ENCODE measurements around the gene TRIO. TPM values are rescaled to one million over a fixed set of nuclear protein-coding genes. Genes with fewer than 3 reads are reported as not detected.

TRIO gene
- polyA plus RNA-seq, 1 donor, result 130 TPM

DNA sequence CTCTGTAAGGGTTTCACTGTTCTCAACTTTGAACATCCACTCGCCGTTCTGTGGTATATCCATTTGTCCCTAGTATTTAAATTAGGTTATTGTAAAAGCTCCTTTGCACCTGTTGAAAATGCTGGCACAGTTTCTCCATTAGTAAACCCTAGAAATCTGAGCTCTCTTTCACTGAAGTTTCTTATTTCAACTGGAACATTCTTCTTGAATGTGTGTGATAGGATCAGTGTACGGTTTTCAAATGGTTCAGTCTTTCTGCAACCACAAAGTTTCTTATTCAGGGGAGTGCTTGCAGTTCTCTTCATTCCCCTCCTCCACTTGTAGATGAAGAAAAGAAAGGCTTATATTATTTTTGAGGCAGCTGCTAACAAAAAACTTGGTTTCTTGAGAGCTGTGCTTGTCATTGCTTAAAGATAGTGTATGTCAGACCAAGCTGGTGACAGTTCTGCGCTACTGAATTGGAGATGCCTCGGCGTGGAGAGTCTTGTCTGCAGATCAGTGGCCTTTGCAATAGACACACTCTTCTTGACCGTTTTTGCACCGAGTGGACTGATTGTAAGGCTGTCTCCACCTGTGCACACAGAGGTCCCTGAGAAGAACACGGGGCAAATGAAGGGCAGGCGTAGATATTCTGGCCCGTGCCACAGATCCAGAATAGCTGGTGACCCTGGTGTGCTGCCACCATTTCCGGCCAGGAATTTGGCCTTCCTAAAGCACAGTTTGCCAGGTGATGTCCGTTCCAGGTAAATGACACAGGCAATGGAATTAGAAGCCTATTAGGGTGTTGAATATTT is 102.2 kb downstream of the TRIO start:
- no peak for DNase-seq

DNA sequence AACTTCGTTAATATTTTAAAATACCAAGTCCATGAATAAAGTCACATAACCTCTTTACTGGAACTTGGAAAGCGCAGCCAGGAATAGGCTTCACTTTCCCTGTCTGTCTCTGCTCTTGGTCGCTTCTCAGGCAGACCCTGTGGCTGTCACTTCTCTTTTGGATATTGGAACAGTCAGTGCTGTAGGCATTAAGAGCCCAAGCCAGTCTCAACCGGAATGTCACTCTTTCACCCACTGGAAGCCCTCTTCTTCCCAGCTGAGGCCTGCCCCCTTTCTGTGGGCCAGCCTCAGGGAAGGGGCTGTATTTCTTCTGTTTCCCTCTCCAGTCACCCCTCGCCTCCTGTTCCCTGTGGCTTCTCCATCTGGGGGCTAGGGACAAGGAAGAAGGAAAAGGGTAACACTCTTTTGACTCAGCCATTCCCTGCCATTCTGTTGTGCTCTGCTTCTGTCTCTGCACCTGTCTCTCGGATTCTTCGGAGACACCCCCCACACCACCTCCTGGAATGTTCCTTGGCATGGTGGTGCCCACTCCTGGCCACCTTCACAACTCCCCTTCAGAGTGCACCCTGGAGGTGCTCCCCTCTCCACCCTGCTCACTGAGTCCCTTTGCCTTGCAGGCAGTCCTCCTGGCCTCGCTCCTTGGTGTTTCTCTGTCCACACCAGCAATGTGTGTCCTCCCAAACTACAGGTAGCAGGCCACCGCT is 103.4 kb downstream of the TRIO start:
- DNase-seq, result no peak

DNA sequence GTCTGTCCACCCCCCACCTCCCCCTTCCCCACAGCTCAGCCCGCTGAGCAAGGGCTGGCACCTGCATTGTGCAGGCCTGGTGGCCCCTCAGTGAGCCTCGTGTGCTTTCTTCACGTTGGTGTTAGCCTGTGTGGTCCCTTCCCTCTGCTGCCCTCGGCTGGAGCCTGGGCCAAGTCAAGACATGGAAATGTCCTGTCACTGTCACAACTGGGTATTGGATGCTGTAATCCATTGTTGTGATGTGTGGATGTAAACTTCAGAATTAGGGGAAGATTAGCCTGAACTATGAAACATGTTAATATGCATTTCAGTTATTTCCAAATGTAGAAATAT is 103.9 kb downstream of the TRIO start:
- no peak for DNase-seq

DNA sequence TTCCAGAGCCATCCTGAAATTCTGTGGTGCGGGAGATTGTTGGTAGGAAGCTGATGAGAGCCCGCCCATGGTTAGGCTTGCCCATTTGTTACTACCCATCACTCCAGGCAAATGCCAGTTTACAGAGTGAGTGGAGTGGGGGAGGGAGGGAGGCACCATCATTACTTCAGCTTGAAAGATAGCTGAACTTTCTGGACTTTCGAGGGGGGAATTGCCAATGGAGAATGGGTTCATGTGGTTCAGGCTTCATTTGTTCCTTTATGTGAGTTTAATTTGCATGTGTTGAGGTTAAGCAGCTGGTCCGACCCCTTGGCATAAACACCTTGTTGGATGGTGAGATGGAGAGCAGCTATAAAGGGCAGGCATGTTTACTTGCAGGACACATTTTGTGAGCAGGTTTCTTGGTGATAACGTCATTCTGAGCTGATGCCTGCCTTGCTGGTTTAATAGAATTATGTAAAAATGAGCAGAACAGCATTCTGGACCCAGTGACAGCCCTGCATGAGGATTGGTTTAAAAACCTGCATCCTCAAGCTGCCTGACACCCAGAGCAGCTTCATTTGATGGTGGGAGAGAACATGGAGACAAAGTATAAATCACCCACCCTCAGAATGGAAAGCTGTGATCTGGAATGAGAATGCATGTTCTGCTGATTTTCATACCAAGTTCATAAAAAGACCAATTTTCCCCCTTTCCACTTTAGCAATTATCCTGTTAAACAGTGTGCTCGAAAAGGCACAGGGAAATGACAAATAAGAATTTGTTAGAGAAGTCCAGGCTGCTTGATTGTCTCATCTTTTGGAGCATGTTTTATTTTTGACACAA is 106.3 kb downstream of the TRIO start:
- no peak for DNase-seq

DNA sequence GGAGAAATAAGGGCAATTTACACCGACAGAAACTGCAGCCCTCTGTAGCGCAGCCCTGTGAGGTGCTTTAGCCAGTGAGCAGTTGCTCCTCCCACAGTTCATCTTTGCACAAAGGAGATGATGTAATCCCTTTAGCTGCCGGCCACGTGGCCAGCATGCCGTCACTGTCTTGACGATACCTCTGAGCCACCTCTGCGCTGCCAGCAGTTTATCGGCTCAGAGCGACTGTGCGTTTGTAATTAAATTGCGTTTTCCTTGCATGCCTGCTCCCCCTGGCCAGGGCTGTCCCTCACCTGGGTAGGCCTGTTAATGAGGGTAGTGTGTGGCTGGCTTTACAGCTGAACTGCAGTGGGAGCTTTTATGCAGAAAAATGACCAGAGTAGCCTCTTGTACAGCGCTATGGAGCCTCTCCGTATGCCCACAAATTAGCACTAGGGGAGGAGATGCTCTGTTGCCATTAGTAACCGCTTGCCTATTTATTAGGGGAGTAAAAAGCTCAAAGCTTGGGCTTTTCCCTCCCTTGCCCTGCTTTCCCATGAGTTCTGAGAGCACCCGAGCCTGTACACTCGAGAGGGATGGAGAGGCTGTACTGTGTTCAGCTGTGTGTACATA is 107.0 kb downstream of the TRIO start:
- DNase-seq, result peak; percentile 84

DNA sequence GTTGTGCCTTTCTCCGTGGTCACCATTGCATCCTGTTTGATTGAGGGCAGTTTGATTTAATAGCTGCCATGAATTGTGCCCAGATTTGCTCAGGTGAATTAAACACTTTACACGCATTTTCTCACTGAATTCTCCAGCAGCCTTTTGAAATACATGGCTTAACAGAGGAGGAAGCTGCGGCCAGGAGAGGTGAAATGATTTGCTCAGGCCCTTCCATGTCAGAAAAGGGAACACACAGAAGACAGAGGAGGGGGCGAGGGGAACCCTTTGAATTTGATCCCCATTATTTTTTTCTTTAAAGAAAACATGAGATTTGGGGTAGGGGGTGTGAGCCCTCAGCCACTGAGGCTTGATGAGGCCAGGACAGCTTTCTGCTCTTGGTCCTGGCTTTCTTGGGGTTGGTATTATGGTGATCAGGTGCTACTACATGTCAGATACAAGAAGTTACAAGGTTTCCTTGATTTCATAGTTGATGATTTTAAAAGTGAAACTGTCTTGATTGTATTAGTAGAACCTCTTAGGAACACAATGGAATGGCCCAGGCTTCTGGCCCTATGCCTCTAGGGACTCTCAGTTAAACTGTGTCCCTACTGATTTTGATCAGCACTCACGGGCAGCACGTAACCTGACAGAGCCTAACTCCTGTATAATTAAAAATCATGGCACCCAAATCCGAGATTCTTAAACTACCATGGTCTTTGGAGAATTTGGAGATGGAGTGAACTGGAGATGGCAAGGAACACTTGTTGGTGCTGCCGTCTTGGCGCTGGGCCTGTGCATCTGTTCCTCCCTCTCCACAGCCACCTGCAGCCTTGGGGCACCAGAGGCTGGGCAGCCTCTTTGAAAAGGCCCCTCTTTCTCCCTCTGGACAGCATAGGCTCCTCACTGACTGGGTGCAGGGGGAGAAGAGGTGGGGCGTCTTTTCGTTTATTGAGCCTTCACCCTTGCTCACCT is 107.9 kb downstream of the TRIO start:
- no peak for DNase-seq

DNA sequence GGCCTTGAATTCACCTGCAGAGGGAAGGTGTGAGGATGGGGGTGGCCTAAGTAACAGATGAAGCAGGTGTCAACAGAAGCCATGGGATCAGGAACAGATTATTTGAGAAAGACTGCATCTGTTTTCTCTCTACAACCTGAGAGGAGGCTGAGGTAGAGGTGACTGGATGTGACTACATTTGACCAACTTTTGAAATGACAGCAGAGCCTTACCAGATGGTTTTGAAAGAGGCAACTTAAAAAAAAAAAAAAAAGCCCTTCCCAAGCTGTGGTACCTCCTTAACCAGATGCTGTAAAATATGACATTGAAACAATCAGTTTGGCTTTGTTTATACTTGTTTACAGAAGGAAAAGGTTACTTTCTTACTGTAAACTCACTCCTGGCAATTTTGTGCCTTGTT is 108.6 kb downstream of the TRIO start:
- DNase-seq, result no peak

DNA sequence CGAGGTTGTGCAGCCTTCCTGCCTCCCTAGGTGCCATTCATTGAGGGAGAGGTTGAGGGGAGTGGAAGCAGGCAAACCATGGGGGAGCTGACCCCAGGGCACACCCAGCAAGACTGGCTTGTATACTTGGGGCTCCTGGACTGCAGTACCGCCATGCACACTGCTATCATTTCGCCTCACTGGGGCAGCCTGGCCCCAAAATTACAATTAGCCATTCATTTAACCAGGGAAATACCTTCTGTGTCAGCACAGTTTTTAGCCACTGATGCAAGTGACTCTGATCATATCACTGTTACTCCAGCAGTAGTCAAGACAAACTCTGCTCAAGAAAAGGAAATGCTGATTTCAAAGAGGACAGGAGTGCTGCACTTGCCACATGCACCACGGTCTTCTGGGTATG is 109.7 kb downstream of the TRIO start:
- no peak for DNase-seq

DNA sequence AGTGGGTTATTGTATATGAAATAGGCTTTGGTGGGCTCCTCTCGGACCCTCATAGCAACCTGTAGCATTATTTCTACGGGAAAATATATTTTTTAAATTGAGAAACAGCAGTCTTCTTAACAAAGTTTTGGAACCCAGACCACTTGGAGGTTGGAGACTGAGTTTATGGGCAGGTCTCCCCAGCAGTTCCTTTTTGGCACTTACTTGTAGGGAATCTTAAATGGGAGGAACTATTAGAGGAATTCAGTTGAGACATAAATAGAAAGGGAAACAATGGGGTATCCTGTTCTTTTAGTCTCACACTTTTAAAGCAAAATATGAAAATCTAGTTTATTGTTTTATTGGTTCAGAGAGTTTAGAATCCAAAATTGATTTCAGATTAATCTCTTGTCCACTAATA is 111.5 kb downstream of the TRIO start:
- no peak for DNase-seq

DNA sequence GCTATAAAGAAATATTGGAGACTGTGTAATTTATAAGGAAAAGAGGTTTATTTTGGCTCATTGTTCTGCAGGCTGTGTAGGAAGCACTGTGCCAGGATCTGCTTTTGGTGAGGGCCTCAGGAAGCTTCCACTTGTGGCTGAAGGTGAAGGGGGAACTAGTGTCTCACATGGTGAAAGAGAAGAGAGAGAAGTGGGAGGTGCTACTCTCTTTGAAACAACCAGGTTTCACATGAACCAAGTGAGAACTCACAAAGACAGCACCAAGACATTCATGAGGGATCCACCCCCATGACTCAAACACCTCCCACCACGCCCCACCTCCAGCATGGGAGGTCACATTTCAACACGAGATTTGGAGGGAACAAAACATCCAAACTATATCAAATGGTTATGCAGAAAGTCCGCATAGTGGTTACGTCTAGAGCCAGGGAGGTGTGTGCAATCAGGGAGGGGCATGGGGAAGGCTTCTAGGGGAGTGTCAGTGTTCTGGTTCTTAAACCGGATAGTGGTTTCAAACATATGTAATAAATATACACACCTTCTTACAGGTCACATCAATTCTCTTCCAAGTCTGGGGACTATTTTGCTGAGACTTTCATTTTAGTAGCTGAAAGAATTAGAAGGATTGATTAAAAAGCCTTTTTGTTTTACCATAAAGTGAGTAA is 113.0 kb downstream of the TRIO start:
- DNase-seq, result no peak

DNA sequence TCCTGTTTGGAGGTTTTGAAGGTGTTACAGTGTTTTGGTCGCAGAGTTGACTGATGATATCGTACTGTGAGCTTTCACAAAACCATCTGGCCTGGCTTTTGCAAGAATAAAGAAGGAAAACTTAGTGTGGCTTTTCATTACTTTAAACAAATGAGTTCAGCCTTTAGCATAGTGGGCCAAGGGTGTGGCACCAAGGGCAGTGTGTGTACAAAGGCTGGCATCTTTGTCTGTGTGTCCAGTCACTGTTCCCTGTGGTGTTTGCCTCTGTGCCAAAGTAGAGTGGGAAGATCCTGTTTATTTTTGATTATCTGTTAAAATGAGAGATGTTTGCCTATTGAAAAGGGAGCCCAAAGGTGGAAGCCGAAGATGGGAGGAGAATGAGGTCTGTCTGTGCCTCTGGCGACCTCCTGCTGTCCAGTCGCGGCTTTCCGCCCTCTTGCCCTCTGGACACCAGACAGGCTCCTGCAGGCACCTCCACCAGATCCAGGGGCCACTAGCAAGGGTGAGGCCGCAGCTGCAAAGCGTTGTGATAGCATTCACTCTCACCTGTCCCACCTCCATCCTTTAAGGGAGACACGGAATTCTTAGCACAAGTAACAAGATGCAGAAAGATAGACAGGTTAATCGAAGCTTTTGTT is 113.7 kb downstream of the TRIO start:
- no peak for DNase-seq

DNA sequence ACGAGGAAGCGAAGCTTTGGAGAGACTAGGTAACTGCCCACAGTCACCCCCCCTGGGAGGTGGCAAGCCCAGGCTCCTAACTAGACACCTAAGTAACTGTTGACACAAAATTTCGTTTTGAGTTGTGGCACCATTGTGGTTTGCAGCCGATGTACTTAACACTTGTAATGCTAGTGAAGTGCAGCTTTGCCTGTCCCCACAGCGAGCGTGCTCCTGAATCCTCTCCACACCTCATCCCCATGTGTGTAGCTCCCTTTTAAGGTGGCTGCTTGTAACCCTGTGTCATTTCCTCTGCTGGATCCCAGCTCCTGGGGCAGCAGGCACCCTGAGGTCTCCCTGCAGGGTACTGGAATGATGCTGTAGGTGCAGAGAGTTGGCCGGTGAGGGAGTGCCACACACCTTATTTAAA is 114.9 kb downstream of the TRIO start:
- no peak for DNase-seq

DNA sequence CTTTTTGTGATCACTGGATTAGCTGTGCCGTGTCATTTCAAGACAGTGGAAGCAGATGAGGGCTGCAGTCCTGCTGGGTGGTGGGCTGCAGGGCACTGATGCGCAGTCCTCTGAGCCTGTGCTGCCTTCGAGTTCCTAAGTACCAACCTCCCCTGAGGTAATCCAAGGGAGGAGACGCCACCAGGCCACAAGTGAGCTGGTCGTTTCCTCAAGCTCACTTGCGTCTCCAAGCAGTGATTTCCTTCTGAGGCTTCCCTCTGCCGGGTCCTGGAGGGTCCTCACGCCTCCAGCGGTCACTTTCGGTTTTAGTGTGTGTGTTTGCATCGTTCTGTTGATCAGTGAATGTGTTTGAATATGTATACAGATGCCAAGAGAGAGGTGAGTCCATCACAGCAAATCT is 115.7 kb downstream of the TRIO start:
- peak; percentile 45 for DNase-seq

DNA sequence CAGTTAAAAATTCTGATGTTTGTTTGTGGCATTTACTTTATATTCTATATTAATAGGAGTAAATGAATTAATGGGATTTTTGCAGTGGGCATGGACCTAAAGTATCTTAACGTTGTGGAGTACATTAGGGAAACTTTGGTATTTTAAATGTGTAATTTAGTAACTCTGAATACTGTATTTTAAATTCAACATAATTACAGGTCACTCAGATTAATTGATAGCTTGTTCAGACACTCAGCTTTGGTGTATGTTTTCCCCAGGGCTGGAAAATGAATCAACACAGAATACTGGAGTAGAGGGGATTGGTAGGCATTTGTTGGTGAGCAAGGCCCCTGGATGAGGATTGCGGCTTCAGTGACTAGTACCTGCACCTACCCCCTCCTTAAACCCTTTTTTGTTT is 117.5 kb downstream of the TRIO start:
- DNase-seq, result no peak

DNA sequence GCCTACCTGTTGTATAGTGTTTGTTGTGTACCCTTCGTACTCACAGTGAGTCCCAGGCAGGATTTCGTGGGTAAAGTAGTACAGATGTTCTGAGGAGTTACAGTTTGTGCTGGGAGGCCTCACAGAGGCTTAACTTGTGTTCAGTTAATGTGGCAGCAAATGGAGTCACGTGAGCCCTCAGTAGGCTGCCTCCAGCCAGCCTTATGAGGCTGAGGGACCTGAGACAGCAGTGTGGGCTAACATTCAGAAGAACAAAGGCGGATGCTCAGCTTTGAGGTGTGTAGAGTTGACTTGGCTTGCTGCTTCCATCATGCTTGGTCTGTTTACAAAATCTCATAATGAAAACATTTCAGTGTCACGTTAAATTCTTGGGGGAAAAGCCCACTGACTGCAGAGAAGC is 118.1 kb downstream of the TRIO start:
- DNase-seq, result no peak

DNA sequence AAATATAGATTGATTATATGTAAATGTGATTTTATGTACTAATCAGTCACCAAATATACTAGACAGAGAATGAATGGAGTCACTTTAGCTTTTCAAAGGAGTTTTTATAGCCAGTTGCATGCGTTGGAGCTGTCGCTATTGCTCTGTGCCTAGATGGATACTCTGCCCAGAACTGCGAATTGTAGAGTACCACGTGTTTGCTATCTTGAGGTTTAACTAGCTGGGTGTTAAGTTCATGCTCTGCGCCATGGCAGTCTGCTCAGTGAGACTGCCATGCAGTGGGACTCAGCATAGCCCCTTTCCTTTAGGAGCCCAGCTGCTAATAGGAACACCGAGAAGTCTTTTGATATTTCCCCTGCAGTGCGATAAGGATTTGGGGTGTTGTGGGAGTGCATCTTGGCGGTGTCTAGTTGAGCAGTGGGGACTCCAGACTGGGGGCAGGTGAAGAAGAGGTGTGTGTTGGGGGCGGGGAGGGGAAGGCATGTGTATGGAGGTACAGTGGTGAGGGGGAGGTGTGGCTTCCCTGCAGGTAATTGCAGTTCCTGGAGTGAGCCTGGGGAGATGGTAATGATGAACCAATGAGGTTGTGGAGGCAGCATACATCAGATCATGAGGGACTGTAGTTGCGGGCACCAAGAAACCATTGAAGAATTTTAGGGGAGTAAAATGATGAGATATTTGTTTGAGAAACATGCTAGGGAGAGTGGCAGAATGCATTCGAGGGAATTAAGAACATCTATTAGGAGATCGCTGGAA is 118.9 kb downstream of the TRIO start:
- no peak for DNase-seq

DNA sequence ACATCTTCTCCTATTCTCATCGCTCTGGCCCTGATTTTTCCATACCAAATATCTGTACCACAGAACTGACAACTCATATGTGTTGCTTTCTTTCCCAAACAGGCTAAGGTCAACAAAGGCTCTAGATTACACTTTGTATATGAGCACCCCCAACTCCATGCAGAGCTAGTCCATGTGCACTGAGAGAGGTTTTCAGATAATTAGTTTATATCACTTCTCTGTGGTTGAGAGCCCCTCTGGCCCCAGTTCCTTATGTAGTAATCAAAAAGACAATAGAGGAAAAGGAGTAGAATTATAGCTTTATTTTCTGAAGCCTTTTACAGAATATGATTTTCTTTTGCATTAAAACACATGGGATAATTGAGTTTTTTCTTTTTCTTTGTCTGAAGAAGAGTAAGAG is 120.0 kb downstream of the TRIO start:
- DNase-seq, result no peak

DNA sequence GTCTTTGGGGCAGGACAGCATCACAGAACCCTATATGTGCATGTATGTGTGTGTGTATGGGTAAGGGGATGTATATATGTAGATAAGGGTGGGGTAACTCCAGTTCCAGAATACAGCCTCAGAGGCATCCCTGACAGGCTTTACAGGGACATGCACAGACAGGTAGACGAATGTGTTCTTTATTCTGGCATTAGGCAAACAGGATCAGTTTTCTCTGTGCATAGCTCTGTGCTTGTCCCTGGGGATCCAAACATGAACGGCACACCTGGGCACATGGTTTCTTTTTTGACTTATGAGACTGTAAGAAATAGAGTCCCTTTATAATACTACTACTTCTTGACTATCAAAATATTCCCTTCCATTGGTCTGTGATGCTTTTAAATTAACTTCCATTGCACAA is 120.6 kb downstream of the TRIO start:
- DNase-seq, result no peak

DNA sequence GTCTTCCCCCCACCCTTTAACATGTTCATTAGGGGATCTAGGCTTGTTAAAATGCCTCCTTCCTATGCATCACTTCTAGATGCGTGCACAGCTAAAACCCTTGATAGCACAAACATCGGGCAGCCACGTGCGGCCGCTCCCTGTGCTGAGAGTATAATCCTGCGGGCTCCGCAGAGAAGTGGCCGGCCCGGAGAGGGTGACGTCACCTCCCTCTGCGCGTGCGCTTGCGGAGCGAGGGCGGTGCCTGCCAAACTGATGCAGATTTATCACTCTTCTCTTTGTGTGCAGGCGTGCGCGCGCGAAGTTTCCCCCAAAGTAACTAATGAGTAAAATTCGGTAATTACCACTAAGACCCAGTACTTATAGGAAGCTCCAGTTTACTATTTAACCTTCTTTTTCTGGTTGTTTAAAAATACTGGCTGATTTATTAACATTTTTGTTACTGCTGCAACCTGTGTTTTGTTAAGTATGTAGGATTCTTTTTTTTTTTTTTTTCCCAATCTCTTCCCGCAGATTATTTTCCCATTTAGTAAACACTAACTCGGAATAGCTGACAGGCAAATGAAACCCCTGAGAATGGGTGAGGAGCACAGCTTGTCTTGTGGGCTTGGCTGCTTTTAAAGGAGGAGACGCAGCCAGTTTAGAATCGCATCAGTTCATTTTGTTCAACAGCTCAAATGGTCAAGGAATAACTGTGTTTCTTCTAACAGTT is 121.6 kb downstream of the TRIO start:
- DNase-seq, result peak; percentile 91

Data from left kidney (tissue), 2 donors.